Stimulated activated memory B cell treated with anti-CD40 and anti-IgM and Interleukin-4, amounts not matched to agents 10 μg/mL and 1 μg/mL and 100 μg/mL, for 72 hours (primary cell): Measurements from ENCODE around the gene UPK1A.

Experiments
- ATAC-seq: fragments of 150-1000 bp; cut with Tn5 transposase; 2 replicates; pipeline ENCODE4 v1.10.0; 2021
- H3K27ac Mint-ChIP-seq: one replicate; pipeline ENCODE4 v1.8.0; 2022; ENCODE audit warnings: mild to moderate bottlenecking, mixed read lengths
- H3K27me3 Mint-ChIP-seq: one replicate; pipeline ENCODE4 v1.8.0; 2022; ENCODE audit warnings: mixed read lengths
- H3K36me3 Mint-ChIP-seq: one replicate; pipeline ENCODE4 v1.8.0; 2022; ENCODE audit warnings: mixed read lengths
- H3K4me1 Mint-ChIP-seq: one replicate; pipeline ENCODE4 v1.8.0; 2022; ENCODE audit warnings: mixed read lengths
- H3K4me3 Mint-ChIP-seq: one replicate; pipeline ENCODE4 v1.8.0; 2022; ENCODE audit warnings: mild to moderate bottlenecking, moderate library complexity, mixed read lengths
- H3K9me3 Mint-ChIP-seq: one replicate; pipeline ENCODE4 v1.8.0; 2022; ENCODE audit warnings: mixed read lengths

Gene UPK1A

GRCh38 chr19:35693835-35694599, 27.7 kb downstream of the UPK1A start:
- Mint-ChIP-seq H3K27ac (peak overlapping the region; percentile 15), H3K4me1 (peaks cover 16% of the 10 kb centered on the region)

GRCh38 chr19:35695895-35696422, 29.6 kb downstream of the UPK1A start:
- Mint-ChIP-seq H3K9me3 (peaks cover 3% of the 10 kb centered on the region), H3K27ac (peak overlapping the region; percentile 54), H3K27me3 (no peaks in the 10 kb centered on the region), H3K4me3 (no peak overlapping the region), H3K4me1 (peaks cover 16% of the 10 kb centered on the region), H3K36me3 (no peaks in the 10 kb centered on the region)
- no peak for ATAC-seq

More at GRCh38 chr19:35693835-35694599, 27.7 kb downstream of the UPK1A start:
- Mint-ChIP-seq H3K27me3 (no peaks in the 10 kb centered on the region), H3K9me3 (peaks cover 3% of the 10 kb centered on the region), H3K36me3 (no peaks in the 10 kb centered on the region), H3K4me3 (no peak overlapping the region)
- ATAC-seq = peak; percentile 98

- peak; percentile 65 for ATAC-seq
- no peak overlapping the region for H3K4me3 Mint-ChIP-seq
Measured at GRCh38 chr19:35696835-35697234, 30.5 kb downstream of the UPK1A start.

GRCh38 chr19:35702223-35703012, 36.1 kb downstream of the UPK1A start:
- H3K27me3 Mint-ChIP-seq = no peaks in the 10 kb centered on the region

More at GRCh38 chr19:35696835-35697234, 30.5 kb downstream of the UPK1A start:
- no peaks in the 10 kb centered on the region for H3K36me3 Mint-ChIP-seq
- H3K27ac Mint-ChIP-seq = peak overlapping the region; percentile 54
- H3K27me3 Mint-ChIP-seq = no peaks in the 10 kb centered on the region
- H3K4me1 Mint-ChIP-seq = peaks cover 17% of the 10 kb centered on the region
- H3K9me3 Mint-ChIP-seq = peaks cover 3% of the 10 kb centered on the region

DNA sequence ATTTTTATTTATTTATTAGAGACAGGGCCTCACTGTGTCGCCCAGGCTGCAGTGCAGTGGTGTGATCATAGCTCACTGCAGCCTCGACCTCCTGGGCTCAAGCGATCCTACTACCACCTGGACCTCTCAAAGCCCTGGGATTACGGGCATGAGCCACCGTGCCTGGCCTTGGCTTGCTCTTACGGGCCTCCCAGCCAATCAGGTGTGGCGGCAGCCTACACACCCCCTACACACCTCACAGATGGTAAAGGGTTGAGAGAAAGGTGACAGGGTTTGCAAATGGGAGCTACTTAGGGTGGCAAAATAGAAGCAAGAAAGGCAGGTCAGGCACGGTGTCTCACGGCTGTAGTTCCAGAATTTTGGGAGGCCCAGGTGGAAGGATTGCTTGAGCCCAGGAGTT, 37.0 kb downstream of the UPK1A start:
- Mint-ChIP-seq H3K36me3 (no peaks in the 10 kb centered on the region), H3K27ac (no peak overlapping the region), H3K9me3 (no peaks in the 10 kb centered on the region), H3K27me3 (no peaks in the 10 kb centered on the region), H3K4me1 (peaks cover 7% of the 10 kb centered on the region), H3K4me3 (peak overlapping the region; percentile 87)
- ATAC-seq = no peak

More at GRCh38 chr19:35702223-35703012, 36.1 kb downstream of the UPK1A start:
- Mint-ChIP-seq H3K9me3 (no peaks in the 10 kb centered on the region), H3K36me3 (no peaks in the 10 kb centered on the region), H3K27ac (peak overlapping the region; percentile 89), H3K4me3 (peak overlapping the region; percentile 87), H3K4me1 (peaks cover 7% of the 10 kb centered on the region)
- peak; percentile 100 for ATAC-seq

DNA sequence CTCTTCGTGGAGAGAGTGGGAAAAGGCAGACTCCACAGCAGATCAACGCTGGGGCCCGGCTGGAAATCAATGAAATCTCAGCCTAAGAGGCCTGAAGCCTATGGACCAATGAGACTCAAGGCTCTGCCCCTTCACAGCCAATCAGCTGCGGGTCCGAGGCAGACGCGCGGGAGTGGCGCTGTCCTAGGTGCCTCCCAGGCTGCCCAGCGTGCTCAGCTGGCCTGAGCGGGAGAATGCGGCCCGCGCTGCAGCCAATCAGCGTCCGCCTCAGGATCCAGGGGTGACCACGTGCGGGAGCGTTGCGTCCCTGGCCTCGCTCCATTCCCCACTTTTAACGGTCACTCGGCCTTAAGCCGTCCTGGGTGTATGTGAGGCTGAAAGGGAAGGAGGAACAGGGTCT, 37.9 kb downstream of the UPK1A start, which contains the start of gene ZBTB32:
TSS of gene ZBTB32 (plus strand) at position 341 of the 400 bp plus-strand sequence. CDS start 10,069 bp downstream, outside the sequence.
- no peak within 1 kb of the TSS for H3K4me3 Mint-ChIP-seq
- ATAC-seq = no peak
- H3K27me3 Mint-ChIP-seq = no peaks in the 10 kb centered on the region
- no peaks in the 10 kb centered on the region for H3K36me3 Mint-ChIP-seq
- peaks cover 7% of the 10 kb centered on the region for H3K4me1 Mint-ChIP-seq
- H3K9me3 Mint-ChIP-seq = no peaks in the 10 kb centered on the region
- no peak within 1 kb of the TSS for H3K27ac Mint-ChIP-seq

DNA sequence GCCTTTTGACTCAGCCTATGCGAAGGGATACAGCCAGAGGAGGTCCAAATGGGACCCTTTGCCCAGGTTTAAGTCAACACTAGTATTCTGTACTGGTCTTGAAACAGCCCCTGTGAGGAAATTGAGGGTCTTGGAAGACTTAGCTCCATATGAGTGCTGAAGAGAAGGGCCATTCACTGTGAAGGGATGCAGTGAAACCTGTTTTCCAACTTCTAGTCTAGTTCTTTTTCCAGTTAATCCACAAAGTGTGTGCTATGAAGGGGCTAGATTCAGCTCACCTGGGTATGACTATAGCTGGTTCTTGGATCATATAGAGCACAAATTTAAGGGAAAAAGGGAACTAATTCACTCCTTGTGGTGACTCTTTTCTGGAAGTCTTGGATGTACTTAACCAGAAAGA, 42.1 kb downstream of the UPK1A start:
- Mint-ChIP-seq H3K4me3 (no peak overlapping the region), H3K27ac (no peak overlapping the region), H3K36me3 (no peaks in the 10 kb centered on the region), H3K9me3 (no peaks in the 10 kb centered on the region), H3K27me3 (no peaks in the 10 kb centered on the region), H3K4me1 (peaks cover 31% of the 10 kb centered on the region)
- no peak for ATAC-seq

GRCh38 chr19:35710784-35711723, 44.7 kb downstream of the UPK1A start:
- H3K27me3 Mint-ChIP-seq = no peaks in the 10 kb centered on the region
- peaks cover 57% of the 10 kb centered on the region for H3K4me1 Mint-ChIP-seq
- H3K4me3 Mint-ChIP-seq = peak overlapping the region; percentile 74
- peaks cover 12% of the 10 kb centered on the region for H3K36me3 Mint-ChIP-seq
- ATAC-seq = peak; percentile 78
- H3K9me3 Mint-ChIP-seq = no peaks in the 10 kb centered on the region
- H3K27ac Mint-ChIP-seq = peak overlapping the region; percentile 97

DNA sequence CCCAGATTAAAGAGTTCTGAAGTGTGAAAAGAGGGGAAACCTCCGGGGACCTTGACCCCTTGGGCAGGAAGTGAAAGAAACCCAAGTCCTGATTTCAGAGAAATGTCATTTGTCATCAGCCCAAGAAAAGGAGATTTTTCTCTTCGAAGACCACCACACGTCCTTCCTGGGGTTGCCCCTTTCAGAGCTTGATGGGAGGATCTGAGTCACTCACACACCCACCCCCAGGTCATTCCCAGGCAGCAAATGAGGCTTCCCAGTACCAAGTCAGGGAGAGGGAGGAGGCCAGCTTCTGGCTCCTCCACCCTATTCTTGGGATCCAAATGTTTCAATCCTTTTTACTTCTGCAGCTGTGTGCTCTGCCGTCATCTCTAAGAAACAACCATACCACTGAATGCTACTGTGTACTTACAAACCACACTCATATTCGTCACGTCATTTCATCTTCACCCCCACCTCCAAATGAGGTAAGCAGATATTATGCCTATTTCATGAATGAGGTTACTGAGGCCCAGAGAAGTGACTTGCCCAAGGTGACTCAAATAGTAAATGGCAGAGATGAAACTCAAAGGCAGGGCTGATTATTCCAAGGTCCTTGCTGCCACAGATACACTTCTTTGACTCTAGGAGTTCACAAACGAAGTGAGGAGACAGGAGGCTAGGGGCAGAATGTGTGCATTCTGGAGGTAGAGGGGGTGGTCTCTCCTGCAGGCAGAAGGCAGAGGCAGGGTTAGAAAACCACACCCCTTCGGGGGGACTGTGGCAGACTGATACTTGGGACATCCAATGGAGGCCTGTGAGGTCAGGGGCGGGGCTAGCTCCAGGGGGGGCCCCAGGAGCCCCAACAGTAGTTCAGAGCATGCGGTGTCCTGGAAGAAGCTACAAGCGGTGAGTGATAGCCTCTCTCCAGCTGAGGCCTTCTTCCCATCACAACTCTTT, 46.5 kb downstream of the UPK1A start:
- Mint-ChIP-seq H3K9me3 (no peaks in the 10 kb centered on the region), H3K27me3 (no peaks in the 10 kb centered on the region), H3K4me1 (peaks cover 65% of the 10 kb centered on the region), H3K27ac (peak overlapping the region; percentile 97), H3K36me3 (peaks cover 20% of the 10 kb centered on the region), H3K4me3 (peak overlapping the region; percentile 92)
- peak; percentile 13 for ATAC-seq

GRCh38 chr19:35713506-35713850, 47.2 kb downstream of the UPK1A start:
- H3K4me3 Mint-ChIP-seq = peak overlapping the region; percentile 92
- no peaks in the 10 kb centered on the region for H3K9me3 Mint-ChIP-seq
- no peak for ATAC-seq
- peak overlapping the region; percentile 97 for H3K27ac Mint-ChIP-seq
- H3K27me3 Mint-ChIP-seq = no peaks in the 10 kb centered on the region
- peaks cover 20% of the 10 kb centered on the region for H3K36me3 Mint-ChIP-seq
- peaks cover 66% of the 10 kb centered on the region for H3K4me1 Mint-ChIP-seq

- Mint-ChIP-seq H3K36me3 (peaks cover 20% of the 10 kb centered on the region), H3K27ac (peak overlapping the region; percentile 97), H3K27me3 (no peaks in the 10 kb centered on the region), H3K4me1 (peaks cover 71% of the 10 kb centered on the region), H3K4me3 (peak overlapping the region; percentile 92), H3K9me3 (no peaks in the 10 kb centered on the region)
- ATAC-seq = no peak
Measured at GRCh38 chr19:35713904-35714495, 47.7 kb downstream of the UPK1A start.

GRCh38 chr19:35714601-35715354, 48.5 kb downstream of the UPK1A start:
- Mint-ChIP-seq H3K27me3 (no peaks in the 10 kb centered on the region), H3K27ac (peak overlapping the region; percentile 97), H3K4me3 (peak overlapping the region; percentile 92), H3K4me1 (peaks cover 79% of the 10 kb centered on the region), H3K36me3 (peaks cover 20% of the 10 kb centered on the region), H3K9me3 (no peaks in the 10 kb centered on the region)
- ATAC-seq = no peak

DNA sequence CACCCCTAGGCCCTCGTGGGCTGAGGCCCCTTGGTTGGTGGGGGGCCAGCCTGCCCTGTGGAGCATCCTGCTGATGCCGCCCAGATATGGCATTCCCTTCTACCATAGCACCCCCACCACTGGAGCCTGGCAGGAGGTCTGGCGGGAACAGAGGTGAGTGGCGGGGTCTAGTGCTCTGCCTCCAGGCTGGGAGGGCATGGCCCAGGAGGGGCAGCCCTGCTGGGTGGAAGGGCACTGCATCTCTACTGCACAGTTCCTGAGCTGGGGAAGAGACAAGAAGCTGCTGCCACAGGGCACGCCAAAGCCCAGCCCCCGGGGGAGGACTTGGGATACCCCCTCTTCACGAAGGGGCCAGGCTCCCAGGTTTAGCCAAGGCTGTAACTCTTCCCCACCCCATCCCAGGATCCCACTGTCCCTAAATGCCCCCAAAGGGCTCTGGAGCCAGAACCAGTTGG, 49.1 kb downstream of the UPK1A start:
- Mint-ChIP-seq H3K4me3 (peak overlapping the region; percentile 97), H3K36me3 (peaks cover 25% of the 10 kb centered on the region), H3K9me3 (no peaks in the 10 kb centered on the region), H3K27me3 (no peaks in the 10 kb centered on the region), H3K27ac (peak overlapping the region; percentile 97), H3K4me1 (peaks cover 83% of the 10 kb centered on the region)
- ATAC-seq = no peak
